ENCODE measurements around the gene ZNF385A.

ZNF385A gene

DNA sequence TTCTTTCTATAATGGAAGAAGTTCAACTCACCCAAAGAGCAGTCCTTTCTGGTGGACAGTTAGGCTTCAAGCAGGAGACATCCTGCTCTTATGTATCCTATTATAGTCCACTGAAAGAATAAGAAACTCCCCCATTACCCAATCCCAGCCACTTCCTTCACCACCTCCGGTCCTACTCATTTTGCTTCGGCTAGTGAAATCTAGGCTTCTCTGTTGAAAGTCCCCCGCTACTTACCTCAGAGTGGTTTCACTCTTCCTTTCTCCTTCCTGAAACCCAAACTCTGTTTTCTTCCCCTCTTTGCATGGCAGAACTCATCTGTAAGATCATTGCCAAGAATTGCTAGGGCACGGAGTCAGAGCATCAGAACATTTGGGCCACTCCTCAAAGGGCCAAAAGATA is 20.1 kb downstream of the ZNF385A start, which contains the start of gene GPR84:
Gene GPR84 (minus strand): TSS at position 74 of the 400 bp plus-strand sequence. CDS start 635 bp downstream, outside the sequence.
- Histone ChIP-seq H3K27me3 (ENCODE audit: control insufficient read depth, insufficient read depth, low read length) (peaks cover 29% of the 10 kb centered on the region), H3K4me3 (ENCODE audit: low read depth, low read length) (no peak within 1 kb of the TSS), H3K9ac (ENCODE audit: low read depth, low read length) (no peak within 1 kb of the TSS), H3K36me3 (ENCODE audit: control insufficient read depth, insufficient read depth, low read length) (no peaks in the 10 kb centered on the region), H3K4me1 (ENCODE audit: control insufficient read depth, insufficient read depth, low read length) (peaks cover 3% of the 10 kb centered on the region), H3K9me3 (ENCODE audit: control insufficient read depth, insufficient read depth, low read length) (no peaks in the 10 kb centered on the region)

DNA sequence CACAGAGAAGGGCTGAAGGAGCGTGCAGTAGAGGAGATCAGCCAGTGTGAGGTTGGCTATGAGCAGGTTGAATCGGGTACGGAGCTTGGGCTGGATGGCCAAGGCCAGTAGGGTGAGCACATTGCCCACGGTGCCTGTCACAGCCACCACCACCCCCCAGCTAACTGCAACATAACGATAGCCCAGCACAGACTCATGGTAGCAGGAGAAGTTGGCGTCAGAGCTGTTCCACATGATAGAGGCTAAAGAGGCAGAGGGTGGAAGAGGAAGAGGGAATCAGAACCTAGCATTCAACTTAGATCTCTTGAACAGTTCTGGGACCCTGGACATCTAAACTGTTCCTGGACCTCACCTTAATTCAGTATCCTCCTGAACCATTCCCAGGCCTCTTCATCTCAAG is 20.9 kb downstream of the ZNF385A start:
- H3K4me1 ChIP-seq (ENCODE audit: control insufficient read depth, insufficient read depth, low read length) = peaks cover 3% of the 10 kb centered on the region
- peaks cover 22% of the 10 kb centered on the region for H3K27me3 ChIP-seq (ENCODE audit: control insufficient read depth, insufficient read depth, low read length)
- no peak overlapping the region for H3K9ac ChIP-seq (ENCODE audit: low read depth, low read length)
- no peaks in the 10 kb centered on the region for H3K9me3 ChIP-seq (ENCODE audit: control insufficient read depth, insufficient read depth, low read length)
- H3K36me3 ChIP-seq (ENCODE audit: control insufficient read depth, insufficient read depth, low read length) = no peaks in the 10 kb centered on the region
- H3K4me3 ChIP-seq (ENCODE audit: low read depth, low read length) = no peak overlapping the region

DNA sequence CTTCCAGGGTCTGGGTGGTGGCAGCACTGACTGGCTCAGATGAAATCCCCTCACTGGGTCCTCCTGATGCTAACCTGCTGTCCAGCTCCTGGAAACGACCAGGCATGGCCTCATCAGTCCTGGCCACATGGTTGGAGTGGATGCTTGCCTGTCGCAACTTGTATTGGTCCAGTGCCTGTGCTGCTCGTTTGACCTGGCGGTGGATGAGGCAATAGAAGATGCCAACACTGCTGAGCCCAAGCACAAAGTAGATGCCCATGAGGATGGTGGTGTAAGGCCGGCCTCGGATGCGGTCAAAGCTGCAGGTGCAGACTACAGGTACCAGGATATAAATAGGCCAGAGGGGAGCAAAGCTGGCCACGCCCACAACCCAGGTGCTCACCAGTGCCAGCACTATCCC is 21.5 kb downstream of the ZNF385A start:
- Histone ChIP-seq H3K9ac (ENCODE audit: low read depth, low read length) (no peak overlapping the region), H3K36me3 (ENCODE audit: control insufficient read depth, insufficient read depth, low read length) (no peaks in the 10 kb centered on the region), H3K9me3 (ENCODE audit: control insufficient read depth, insufficient read depth, low read length) (no peaks in the 10 kb centered on the region), H3K4me3 (ENCODE audit: low read depth, low read length) (no peak overlapping the region), H3K4me1 (ENCODE audit: control insufficient read depth, insufficient read depth, low read length) (peaks cover 3% of the 10 kb centered on the region), H3K27me3 (ENCODE audit: control insufficient read depth, insufficient read depth, low read length) (peaks cover 17% of the 10 kb centered on the region)

DNA sequence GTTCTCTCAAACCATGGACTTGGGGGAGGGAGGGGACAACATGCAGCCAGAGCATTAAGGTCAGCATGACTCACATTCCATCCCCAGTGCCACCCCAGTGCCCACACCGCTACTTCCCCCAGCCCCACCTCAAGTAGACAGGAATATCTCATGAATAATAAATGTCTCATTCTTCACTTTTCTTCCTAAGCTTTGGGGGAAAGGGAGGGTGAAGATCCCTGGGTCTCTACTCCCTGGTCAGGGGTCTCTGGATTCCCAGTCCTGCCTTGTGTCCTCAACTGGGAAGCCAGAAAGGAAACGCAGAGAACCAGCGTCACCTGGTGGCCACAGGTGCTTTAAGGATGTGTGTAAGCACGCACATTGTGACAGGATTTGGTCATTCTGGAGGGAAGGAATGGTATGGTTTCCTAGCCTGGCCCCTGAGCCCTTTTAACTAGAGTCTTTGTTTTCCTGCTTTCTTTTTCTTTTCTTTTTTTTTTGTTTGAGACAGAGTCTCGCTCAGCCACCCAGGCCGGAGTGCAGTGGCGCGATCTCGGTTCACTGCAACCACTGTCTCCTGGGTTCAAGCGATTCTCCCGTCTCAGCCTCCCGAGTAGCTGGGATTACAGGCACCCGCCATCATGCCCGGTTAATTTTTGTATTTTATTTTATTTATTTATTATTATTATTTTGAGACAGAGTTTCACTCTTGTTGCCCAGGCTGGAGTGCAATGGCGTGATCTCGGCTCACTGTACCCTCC is 23.6 kb downstream of the ZNF385A start:
- Histone ChIP-seq H3K4me3 (ENCODE audit: low read depth, low read length) (no peak overlapping the region), H3K4me1 (ENCODE audit: control insufficient read depth, insufficient read depth, low read length) (peaks cover 24% of the 10 kb centered on the region), H3K36me3 (ENCODE audit: control insufficient read depth, insufficient read depth, low read length) (no peaks in the 10 kb centered on the region), H3K9me3 (ENCODE audit: control insufficient read depth, insufficient read depth, low read length) (no peaks in the 10 kb centered on the region), H3K9ac (ENCODE audit: low read depth, low read length) (no peak overlapping the region), H3K27me3 (ENCODE audit: control insufficient read depth, insufficient read depth, low read length) (peaks cover 5% of the 10 kb centered on the region)

DNA sequence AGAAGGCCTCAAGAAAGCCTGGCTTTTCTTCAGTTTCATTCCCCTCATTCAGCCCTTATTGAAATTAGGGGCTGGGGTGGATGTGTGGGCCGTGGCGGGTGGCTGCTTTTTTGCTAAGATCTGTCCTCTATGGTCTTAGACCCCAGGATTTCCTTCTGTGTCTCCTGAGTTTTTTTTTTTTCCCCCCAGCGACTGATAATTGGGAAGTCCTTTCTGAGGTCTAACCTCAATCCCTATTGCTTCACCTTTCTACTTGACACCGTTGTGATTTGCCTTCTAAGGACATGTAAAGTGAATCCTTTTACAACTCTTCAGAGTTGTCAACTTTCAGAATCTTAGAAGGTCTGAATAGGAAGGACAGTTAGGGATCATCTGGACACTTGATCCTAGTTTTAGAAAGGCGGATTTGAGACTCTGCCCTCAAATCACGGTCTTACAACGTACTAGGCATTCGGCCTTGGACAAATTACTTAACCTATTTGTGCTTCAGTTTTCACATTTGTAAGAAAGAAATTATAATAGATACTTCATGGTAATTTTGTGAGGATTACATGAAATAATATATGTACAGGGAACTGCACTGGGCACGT is 24.7 kb downstream of the ZNF385A start:
- Histone ChIP-seq H3K9me3 (ENCODE audit: control insufficient read depth, insufficient read depth, low read length) (no peaks in the 10 kb centered on the region), H3K4me3 (ENCODE audit: low read depth, low read length) (peak overlapping the region; percentile 78), H3K4me1 (ENCODE audit: control insufficient read depth, insufficient read depth, low read length) (peaks cover 28% of the 10 kb centered on the region), H3K9ac (ENCODE audit: low read depth, low read length) (no peak overlapping the region), H3K36me3 (ENCODE audit: control insufficient read depth, insufficient read depth, low read length) (no peaks in the 10 kb centered on the region), H3K27me3 (ENCODE audit: control insufficient read depth, insufficient read depth, low read length) (peaks cover 3% of the 10 kb centered on the region)

DNA sequence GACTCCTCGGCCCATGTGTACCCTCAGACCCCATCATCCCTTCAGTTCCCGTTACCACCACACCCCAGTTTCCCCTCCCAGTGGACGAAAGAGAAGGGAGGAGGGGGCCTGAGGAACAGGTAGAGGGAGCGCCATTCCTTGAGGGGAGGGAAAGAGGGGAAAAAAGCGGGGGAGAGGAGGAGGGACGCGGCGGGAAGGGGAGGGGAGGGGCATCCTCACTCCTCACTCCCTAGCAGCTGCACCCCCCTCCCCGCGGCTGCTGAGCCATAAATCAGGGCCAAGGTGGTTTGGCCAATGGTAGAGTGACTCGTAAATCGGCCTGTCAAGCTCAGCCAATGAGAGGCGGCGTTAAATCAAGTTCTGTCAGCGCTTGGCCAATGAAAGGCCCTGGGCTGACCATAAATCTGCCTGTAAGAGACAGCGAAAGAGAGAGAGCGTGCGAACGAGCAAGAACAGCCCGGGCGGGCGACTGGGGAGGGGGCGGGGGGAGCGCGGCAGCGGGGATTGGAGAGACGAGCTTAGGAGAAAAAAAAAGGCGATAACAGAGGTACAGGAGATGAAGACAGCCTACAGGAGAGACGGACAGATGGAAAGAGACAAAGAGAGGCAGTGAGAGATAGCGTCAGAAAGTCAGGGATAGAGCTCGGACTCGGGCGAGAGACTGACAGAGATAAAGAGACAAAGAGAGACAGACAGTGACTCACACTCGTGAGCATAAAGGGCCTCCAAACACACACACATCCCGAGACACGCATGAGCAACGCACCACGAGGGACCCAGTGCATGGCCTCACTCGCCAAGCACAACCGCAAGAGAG is 25.4 kb downstream of the ZNF385A start:
- H3K4me1 ChIP-seq (ENCODE audit: control insufficient read depth, insufficient read depth, low read length) = peaks cover 31% of the 10 kb centered on the region
- peaks cover 3% of the 10 kb centered on the region for H3K27me3 ChIP-seq (ENCODE audit: control insufficient read depth, insufficient read depth, low read length)
- H3K4me3 ChIP-seq (ENCODE audit: low read depth, low read length) = peak overlapping the region; percentile 96
- H3K9ac ChIP-seq (ENCODE audit: low read depth, low read length) = peak overlapping the region; percentile 49
- H3K36me3 ChIP-seq (ENCODE audit: control insufficient read depth, insufficient read depth, low read length) = no peaks in the 10 kb centered on the region
- H3K9me3 ChIP-seq (ENCODE audit: control insufficient read depth, insufficient read depth, low read length) = no peaks in the 10 kb centered on the region

DNA sequence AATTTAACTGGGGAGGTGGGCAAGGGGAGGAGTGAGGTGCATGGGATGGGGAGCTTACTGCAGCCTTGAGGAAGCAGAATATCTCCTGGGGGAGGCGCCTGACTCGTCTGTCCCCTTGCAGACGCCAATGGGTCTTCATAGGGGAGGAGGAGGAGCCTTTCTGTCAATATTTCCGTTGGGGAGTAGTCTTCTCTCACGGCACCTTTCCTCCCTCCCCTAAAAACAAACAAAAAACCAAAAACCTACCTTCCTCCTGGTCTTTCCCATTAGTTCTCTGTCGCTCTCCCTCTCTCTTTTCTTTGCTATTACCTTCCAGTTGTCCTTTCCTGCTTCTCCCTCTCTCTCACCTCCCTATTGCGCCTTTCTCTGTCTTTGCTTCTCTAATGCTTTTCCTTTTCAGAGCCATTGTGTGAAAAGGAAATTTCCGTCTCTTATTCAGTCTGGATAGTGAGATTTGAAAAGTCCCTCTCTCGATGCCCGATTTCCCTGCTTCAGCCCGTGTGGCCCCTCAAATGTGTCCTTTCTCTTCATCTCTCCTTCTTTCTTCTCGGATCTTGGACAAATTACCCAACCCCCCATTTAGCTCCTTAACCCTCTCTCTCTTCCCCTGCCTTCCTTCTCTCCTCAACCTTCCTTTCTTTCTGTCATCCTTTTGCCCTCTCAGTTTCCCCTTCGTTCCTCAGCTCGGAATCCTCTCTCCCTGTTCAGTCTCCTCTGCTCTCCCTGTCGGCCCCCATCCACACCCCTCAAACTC is 26.2 kb downstream of the ZNF385A start:
- H3K9ac ChIP-seq (ENCODE audit: low read depth, low read length) = peak overlapping the region; percentile 49
- H3K27me3 ChIP-seq (ENCODE audit: control insufficient read depth, insufficient read depth, low read length) = peaks cover 3% of the 10 kb centered on the region
- H3K36me3 ChIP-seq (ENCODE audit: control insufficient read depth, insufficient read depth, low read length) = no peaks in the 10 kb centered on the region
- H3K4me3 ChIP-seq (ENCODE audit: low read depth, low read length) = peak overlapping the region; percentile 96
- H3K4me1 ChIP-seq (ENCODE audit: control insufficient read depth, insufficient read depth, low read length) = peaks cover 35% of the 10 kb centered on the region
- no peaks in the 10 kb centered on the region for H3K9me3 ChIP-seq (ENCODE audit: control insufficient read depth, insufficient read depth, low read length)

DNA sequence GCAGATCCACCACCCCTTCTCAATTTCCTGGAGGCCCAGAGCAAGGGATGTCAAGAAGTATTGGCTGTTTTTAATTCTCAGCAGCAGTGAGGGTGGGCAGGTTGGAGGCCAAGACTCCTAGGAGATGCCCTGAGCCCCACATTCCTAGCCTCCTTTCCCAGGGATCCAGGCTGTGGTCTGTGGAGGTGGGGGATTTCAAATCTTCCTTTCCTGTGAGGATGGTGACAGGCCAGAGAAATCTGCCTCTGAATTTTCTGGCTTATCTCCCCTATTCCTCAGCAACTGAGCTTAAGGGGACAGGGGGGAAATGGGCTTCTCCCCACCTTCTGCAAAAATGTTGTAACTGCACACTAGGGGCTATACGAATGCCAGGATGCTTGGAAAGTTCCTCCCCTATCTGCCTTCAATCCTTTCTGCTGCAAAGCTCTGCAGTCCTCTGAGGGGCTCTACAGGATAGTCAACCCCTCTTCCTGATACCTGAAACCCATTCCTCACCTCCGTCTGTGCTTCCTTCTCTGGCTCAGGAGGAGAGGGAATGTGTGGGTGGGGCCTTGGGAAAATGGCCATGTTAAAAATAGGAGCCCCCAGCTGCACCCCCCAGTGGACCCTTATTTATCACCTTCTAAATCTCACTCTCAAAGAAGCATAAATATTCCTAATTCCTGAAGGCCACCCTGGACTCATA is 26.9 kb downstream of the ZNF385A start:
- H3K4me1 ChIP-seq (ENCODE audit: control insufficient read depth, insufficient read depth, low read length) = peaks cover 40% of the 10 kb centered on the region
- no peaks in the 10 kb centered on the region for H3K36me3 ChIP-seq (ENCODE audit: control insufficient read depth, insufficient read depth, low read length)
- H3K4me3 ChIP-seq (ENCODE audit: low read depth, low read length) = peak overlapping the region; percentile 96
- peaks cover under 1% of the 10 kb centered on the region for H3K27me3 ChIP-seq (ENCODE audit: control insufficient read depth, insufficient read depth, low read length)
- no peak overlapping the region for H3K9ac ChIP-seq (ENCODE audit: low read depth, low read length)
- no peaks in the 10 kb centered on the region for H3K9me3 ChIP-seq (ENCODE audit: control insufficient read depth, insufficient read depth, low read length)

DNA sequence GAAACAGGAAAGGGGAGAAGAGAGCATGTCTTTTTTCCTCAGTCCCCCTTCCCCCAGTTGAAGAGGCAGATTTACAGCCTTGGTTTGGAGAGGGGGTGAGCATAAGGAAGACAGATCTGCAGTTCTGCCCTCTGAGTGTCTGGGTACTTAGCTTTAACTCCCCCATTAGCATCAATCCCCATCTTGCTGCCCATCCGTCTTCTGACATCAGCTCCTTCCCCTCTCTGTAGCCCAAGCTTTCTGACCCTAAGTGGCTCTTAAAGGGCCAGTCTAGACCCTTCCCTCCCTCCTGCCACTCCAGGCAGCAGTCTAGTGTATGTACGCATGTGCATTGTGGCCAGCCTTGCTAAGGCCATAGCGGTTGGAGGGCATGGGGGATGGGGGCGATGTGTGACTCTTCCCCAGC is 27.6 kb downstream of the ZNF385A start:
- Histone ChIP-seq H3K4me3 (ENCODE audit: low read depth, low read length) (peak overlapping the region; percentile 96), H3K27me3 (ENCODE audit: control insufficient read depth, insufficient read depth, low read length) (no peaks in the 10 kb centered on the region), H3K9ac (ENCODE audit: low read depth, low read length) (no peak overlapping the region), H3K4me1 (ENCODE audit: control insufficient read depth, insufficient read depth, low read length) (peaks cover 44% of the 10 kb centered on the region), H3K9me3 (ENCODE audit: control insufficient read depth, insufficient read depth, low read length) (no peaks in the 10 kb centered on the region), H3K36me3 (ENCODE audit: control insufficient read depth, insufficient read depth, low read length) (no peaks in the 10 kb centered on the region)

DNA sequence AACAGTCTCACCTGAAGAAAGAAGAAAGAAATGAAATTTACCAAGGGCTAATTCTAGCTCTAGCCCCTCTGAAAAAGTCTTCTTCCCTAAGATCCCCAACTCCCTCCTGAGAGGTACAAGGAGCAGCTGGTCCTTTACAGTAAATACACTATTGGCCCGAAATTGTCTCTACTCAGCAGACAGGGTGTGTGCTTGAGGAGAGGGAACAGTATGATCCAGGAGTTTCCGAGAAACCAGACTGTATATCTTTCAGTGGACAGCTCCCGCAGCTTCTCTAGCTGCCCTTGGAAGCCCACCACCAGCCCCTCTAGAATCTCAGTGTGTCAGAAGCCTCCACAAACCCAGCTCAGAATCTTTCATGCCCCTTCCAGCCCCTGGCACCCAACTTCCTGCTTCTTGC is 28.3 kb downstream of the ZNF385A start:
- Histone ChIP-seq H3K4me3 (ENCODE audit: low read depth, low read length) (peak overlapping the region; percentile 4), H3K4me1 (ENCODE audit: control insufficient read depth, insufficient read depth, low read length) (peaks cover 50% of the 10 kb centered on the region), H3K9ac (ENCODE audit: low read depth, low read length) (peak overlapping the region; percentile 30), H3K27me3 (ENCODE audit: control insufficient read depth, insufficient read depth, low read length) (peaks cover 5% of the 10 kb centered on the region), H3K36me3 (ENCODE audit: control insufficient read depth, insufficient read depth, low read length) (peaks cover 4% of the 10 kb centered on the region), H3K9me3 (ENCODE audit: control insufficient read depth, insufficient read depth, low read length) (no peaks in the 10 kb centered on the region)

Data from iPS-15b (cell line).